SJCRH30 (cell line): Measurements from ENCODE around the gene MBD3L5. TPM values are rescaled to one million over a fixed set of nuclear protein-coding genes. Genes with fewer than 3 reads are reported as not detected.
A peak's percentile ranks its signal among the peaks of the same experiment; 100 is the strongest.
"Not testable (repeated sequence)": the region's sequence is repeated elsewhere in the genome, so short reads cannot be mapped to it uniquely, and the experiment has no call there.

ENCODE experiments used
- DNase-seq, 2 experiments: peaks; one replicate each; pipeline ENCODE4 v3.0.0-alpha.2; 2015 to 2020
- H3K27ac ChIP-seq: fragments of 250-450 bp; sonication (Bioruptor Pico); 2 replicates; pipeline ENCODE4 v1.5.1; 2020; ENCODE audit warnings: mild to moderate bottlenecking, moderate library complexity
- H3K27me3 ChIP-seq: fragments of 250-450 bp; sonication (Bioruptor Pico); 2 replicates; pipeline ENCODE4 v1.5.1; 2020; ENCODE audit warnings: mild to moderate bottlenecking, moderate library complexity
- H3K36me3 ChIP-seq: fragments of 250-450 bp; sonication (Bioruptor Pico); 2 replicates; pipeline ENCODE4 v1.5.1; 2020; ENCODE audit warnings: mild to moderate bottlenecking, moderate library complexity
- H3K4me1 ChIP-seq: fragments of 250-450 bp; sonication (Bioruptor Pico); 2 replicates; pipeline ENCODE4 v1.5.1; 2020; ENCODE audit warnings: mild to moderate bottlenecking, moderate library complexity
- H3K4me3 ChIP-seq: fragments of 250-450 bp; sonication (Bioruptor Pico); 2 replicates; pipeline ENCODE4 v1.5.1; 2020; ENCODE audit warnings: mild to moderate bottlenecking, moderate library complexity
- H3K9me3 ChIP-seq: fragments of 250-450 bp; sonication (Bioruptor Pico); replicated peaks from 2 replicates; pipeline ENCODE4 v1.5.1; 2020; ENCODE audit warnings: mild to moderate bottlenecking, moderate library complexity
- total RNA-seq: library from RNA; depleted of rRNA; stranded (reverse); fragments of >200 nt; shearing (Covaris generic); gene quantifications from 2 replicates; pipeline ENCODE4 v1.2.3, GENCODE V29; 2014

The MBD3L5 gene
- total RNA-seq, 1 experiment from 2014 or later = not detected

DNA sequence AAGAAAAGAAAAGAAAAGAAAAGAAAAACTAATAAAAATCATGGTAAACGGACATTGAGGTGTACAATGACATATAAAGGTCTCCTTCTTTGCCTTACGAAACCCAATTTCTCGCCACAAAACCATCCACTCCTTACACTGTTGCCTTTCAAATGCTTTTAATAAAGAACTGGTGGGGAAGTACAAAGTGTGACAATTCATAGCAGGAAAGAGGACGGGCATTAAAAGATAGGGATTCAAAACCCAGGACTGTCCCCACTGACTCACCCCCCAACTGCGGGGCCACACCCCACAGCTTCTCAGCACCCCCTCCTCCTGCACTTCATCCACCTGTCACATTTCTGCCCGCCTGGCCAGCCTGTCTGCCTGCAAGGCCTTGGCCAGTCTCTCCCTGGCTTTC, 11.6 kb upstream of the MBD3L5 start:
- Histone ChIP-seq H3K36me3 (no peaks in the 10 kb centered on the region), H3K4me1 (no peaks in the 10 kb centered on the region), H3K27ac (no peak overlapping the region), H3K27me3 (no peaks in the 10 kb centered on the region), H3K9me3 (no peaks in the 10 kb centered on the region), H3K4me3 (no peak overlapping the region)
- DNase-seq = no peak

DNA sequence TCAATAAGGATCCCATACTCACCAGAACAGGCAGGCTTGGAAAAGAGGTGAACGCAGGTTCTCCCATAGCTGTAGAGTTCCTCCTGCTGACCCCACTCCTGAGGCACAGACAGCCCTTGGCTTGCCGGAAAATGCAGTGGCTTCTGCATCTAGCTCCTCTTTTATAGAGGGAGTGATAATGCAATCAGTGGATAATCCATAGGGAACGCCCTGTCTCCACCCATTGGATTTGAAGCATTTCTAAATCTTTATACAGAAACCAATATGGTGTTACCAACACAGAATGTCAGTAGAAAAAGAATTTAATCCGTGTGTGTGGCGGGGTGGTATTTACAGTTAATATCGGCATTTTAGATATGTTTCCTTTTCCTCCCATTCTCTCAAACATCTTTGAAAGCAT, 9.0 kb upstream of the MBD3L5 start, which contains the start of gene MBD3L2B:
Gene MBD3L2B (minus strand): TSS at position 101 of the 400 bp plus-strand sequence. CDS start 34 bp downstream, at position 67.
- H3K9me3 ChIP-seq, H3K4me1 ChIP-seq, DNase-seq, H3K4me3 ChIP-seq, H3K27ac ChIP-seq, H3K27me3 ChIP-seq, H3K36me3 ChIP-seq: not testable (repeated sequence)

- H3K9me3 ChIP-seq, H3K4me1 ChIP-seq, DNase-seq, H3K4me3 ChIP-seq, H3K27ac ChIP-seq, H3K36me3 ChIP-seq, H3K27me3 ChIP-seq: not testable (repeated sequence)
Measured at GRCh38 chr19:7028790-7029189, 1.6 kb upstream of the MBD3L5 start.

DNA sequence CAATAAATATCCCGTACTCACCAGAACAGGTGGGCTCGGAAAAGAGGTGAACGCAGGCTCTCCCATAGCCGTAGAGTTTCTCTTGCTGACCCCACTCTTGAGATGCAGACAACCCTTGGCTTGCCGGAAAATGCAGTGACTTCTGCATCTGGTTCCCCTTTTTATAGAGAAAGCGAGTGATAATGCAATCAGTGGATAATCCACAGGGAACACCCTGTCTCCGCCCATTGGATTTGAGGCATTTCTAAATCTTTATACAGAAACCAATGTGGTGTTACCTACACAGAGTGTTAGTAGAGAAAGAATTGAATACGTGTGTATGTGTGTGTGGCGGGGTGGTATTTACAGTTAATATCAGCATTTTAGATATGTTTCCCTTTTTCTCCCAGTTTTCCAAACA, 9.7 kb downstream of the MBD3L5 start, which contains the start of gene MBD3L4:
Gene MBD3L4 (minus strand): TSS at position 101 of the 400 bp plus-strand sequence. CDS start 35 bp downstream, at position 66.
- not testable (repeated sequence) for H3K4me3 ChIP-seq, H3K4me1 ChIP-seq, H3K36me3 ChIP-seq, H3K9me3 ChIP-seq, H3K27ac ChIP-seq, DNase-seq, H3K27me3 ChIP-seq

DNA sequence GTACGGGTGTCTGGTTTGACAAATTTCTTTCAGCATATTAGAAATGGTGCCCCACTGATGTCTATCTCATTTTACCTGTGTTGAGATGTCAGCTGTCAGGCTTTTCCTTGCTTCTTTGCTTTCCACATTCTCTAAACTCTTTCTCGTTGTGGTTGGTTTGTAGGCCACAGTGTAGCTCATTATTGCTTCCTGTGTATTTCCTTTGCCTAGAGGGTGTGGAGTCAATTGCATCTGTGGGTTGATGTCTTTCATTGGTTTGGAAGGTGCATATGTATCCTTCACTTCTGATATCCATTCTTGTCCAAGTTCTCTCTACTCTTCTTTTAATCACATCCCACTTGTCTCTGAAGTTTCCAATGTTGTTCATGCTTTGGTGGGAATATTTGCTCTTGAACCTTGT, 11.2 kb downstream of the MBD3L5 start:
- not testable (repeated sequence) for H3K27ac ChIP-seq, DNase-seq, H3K9me3 ChIP-seq, H3K27me3 ChIP-seq, H3K4me3 ChIP-seq, H3K4me1 ChIP-seq, H3K36me3 ChIP-seq

DNA sequence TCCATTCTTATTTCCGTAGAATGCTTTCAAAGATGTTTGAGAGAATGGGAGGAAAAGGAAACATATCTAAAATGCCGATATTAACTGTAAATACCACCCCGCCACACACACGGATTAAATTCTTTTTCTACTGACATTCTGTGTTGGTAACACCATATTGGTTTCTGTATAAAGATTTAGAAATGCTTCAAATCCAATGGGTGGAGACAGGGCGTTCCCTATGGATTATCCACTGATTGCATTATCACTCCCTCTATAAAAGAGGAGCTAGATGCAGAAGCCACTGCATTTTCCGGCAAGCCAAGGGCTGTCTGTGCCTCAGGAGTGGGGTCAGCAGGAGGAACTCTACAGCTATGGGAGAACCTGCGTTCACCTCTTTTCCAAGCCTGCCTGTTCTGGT, 18.6 kb downstream of the MBD3L5 start, which contains the start of gene MBD3L2:
Gene MBD3L2 (plus strand): TSS at position 301 of the 400 bp plus-strand sequence. CDS start 53 bp downstream, at position 354.
- not testable (repeated sequence) for DNase-seq, H3K4me3 ChIP-seq, H3K9me3 ChIP-seq, H3K27ac ChIP-seq, H3K36me3 ChIP-seq, H3K27me3 ChIP-seq, H3K4me1 ChIP-seq

- not testable (repeated sequence) for H3K4me3 ChIP-seq, H3K4me1 ChIP-seq, H3K27ac ChIP-seq, H3K9me3 ChIP-seq, DNase-seq, H3K36me3 ChIP-seq, H3K27me3 ChIP-seq
Measured at GRCh38 chr19:7051421-7051820, 21.0 kb downstream of the MBD3L5 start.

- H3K4me1 ChIP-seq, H3K36me3 ChIP-seq, H3K9me3 ChIP-seq, H3K27ac ChIP-seq, H3K27me3 ChIP-seq, DNase-seq, H3K4me3 ChIP-seq: not testable (repeated sequence)
Measured at GRCh38 chr19:7052896-7053295, 22.5 kb downstream of the MBD3L5 start.

- H3K27ac ChIP-seq, H3K36me3 ChIP-seq, H3K4me1 ChIP-seq, H3K27me3 ChIP-seq, H3K9me3 ChIP-seq, DNase-seq, H3K4me3 ChIP-seq: not testable (repeated sequence)
Measured at GRCh38 chr19:7054635-7055368, 24.4 kb downstream of the MBD3L5 start.

GRCh38 chr19:7055679-7056078, 25.3 kb downstream of the MBD3L5 start:
- not testable (repeated sequence) for H3K27me3 ChIP-seq, H3K36me3 ChIP-seq, H3K27ac ChIP-seq, H3K9me3 ChIP-seq, H3K4me3 ChIP-seq, H3K4me1 ChIP-seq, DNase-seq

DNA sequence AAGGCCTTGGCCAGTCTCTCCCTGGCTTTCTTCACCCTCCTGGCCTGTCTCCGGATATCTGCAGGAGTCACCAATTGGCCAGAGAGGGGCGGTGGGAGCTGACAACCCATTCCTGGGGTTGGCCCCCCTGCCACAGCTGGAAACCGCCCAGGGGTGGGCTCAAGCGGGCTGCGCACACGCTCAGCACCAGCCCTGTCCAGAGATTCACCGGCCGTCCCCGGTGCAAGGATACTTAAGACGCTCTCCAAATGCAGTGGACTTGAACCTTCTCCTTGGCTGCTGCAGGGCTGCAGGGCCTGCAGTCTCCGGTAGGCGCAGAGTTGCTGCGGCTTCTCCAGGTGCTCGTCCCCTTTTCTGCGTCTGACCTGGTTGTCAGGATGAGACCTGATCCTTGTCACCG, 26.0 kb downstream of the MBD3L5 start:
- H3K27me3 ChIP-seq, H3K4me1 ChIP-seq, H3K36me3 ChIP-seq, H3K9me3 ChIP-seq, DNase-seq, H3K4me3 ChIP-seq, H3K27ac ChIP-seq: not testable (repeated sequence)

GRCh38 chr19:7058576-7058975, 28.2 kb downstream of the MBD3L5 start, which contains the start of gene MBD3L3:
Gene MBD3L3 (minus strand): TSS chr19:7058676. CDS start chr19:7058605, 71 bp downstream.
- not testable (repeated sequence) for H3K9me3 ChIP-seq, H3K4me3 ChIP-seq, DNase-seq, H3K4me1 ChIP-seq, H3K27me3 ChIP-seq, H3K27ac ChIP-seq, H3K36me3 ChIP-seq

DNA sequence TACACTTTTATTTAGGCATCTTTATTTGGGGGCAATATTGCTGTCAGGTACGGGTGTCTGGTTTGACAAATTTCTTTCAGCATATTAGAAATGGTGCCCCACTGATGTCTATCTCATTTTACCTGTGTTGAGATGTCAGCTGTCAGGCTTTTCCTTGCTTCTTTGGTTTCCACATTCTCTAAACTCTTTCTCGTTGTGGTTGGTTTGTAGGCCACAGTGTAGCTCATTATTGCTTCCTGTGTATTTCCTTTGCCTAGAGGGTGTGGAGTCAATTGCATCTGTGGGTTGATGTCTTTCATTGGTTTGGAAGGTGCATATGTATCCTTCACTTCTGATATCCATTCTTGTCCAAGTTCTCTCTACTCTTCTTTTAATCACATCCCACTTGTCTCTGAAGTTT, 29.6 kb downstream of the MBD3L5 start:
- not testable (repeated sequence) for H3K36me3 ChIP-seq, H3K4me1 ChIP-seq, H3K27ac ChIP-seq, H3K27me3 ChIP-seq, DNase-seq, H3K4me3 ChIP-seq, H3K9me3 ChIP-seq

DNA sequence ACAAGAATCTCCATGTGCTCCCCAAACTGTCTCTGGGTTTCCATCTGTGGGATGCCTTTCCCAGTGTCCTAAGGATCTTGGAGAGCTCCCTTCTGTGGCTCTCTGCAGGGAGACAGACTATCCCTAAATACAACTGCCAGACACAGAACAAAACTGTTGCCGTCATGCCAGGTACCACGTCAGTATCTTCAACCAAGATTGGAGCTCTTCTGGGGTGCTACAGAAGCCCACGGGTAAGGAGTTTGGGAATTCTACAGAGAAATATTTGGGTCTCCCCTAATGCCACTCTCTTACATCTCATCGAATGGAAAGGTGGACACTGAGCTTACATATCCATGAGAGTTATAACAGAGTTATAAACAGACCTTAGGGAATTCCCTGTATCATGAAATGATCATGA, 33.0 kb downstream of the MBD3L5 start:
- Histone ChIP-seq H3K4me3 (no peak overlapping the region), H3K4me1 (no peaks in the 10 kb centered on the region), H3K9me3 (no peaks in the 10 kb centered on the region), H3K27me3 (no peaks in the 10 kb centered on the region), H3K36me3 (no peaks in the 10 kb centered on the region), H3K27ac (no peak overlapping the region)
- no peak for DNase-seq

DNA sequence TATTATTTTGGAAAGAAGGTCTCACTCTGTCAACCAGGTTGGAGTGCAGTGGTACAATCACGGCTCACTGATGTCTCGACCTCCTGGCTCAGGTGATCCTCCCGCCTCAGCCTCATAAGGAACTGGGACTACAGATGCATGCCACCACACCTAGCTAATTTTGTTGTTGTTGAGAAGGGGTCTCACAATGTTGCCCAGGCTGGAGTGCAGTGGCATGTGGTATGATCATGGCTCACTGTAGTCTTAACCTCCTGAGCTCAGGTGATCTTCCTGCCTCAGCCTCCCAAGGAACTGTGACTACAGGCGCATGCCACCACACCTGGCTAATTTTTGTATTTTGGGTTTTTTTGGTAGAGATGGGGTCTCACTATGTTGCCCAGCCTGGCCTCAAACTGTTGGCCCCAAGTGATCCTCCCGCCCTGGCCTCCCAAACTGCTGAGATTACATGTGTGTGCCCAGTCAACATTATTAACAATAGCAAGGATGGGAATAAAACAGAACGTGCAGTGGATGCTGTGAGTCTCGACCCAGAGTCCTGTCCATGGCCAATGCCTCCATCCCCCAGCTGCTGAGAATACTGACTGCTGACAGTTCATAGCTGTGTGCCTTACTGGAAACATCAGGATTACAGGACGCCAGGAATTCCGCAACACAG, 33.5 kb downstream of the MBD3L5 start:
- Histone ChIP-seq H3K36me3 (no peaks in the 10 kb centered on the region), H3K27me3 (no peaks in the 10 kb centered on the region), H3K9me3 (no peaks in the 10 kb centered on the region), H3K4me1 (no peaks in the 10 kb centered on the region), H3K4me3 (no peak overlapping the region), H3K27ac (no peak overlapping the region)
- DNase-seq = no peak

DNA sequence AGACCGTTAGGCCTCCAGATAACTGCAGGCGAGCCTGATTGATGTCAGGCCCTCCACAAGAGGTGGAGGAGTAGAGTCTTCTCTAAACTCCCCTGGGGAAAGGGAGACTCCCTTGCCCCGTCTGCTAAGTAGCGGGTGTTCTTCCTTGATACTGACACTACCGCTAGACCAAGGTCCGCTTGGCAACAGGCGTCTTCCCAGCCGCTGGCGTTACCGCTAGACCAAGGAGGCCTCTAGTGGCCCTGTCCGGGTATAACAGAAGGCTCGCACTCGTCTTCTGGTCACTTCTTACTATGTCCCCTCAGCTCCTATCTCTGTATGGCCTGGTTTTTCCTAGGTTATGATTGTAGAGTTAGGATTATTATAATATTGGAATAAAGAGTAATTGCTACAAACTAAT, 36.7 kb downstream of the MBD3L5 start:
- H3K4me3 ChIP-seq, H3K27me3 ChIP-seq, H3K27ac ChIP-seq, H3K4me1 ChIP-seq, H3K36me3 ChIP-seq, H3K9me3 ChIP-seq: not testable (repeated sequence)
- peak; percentile 11 to 29 for DNase-seq
